Stimulated activated CD4-positive, alpha-beta T cell treated with anti-CD3 and anti-CD28 coated beads, TNF-alpha, amount 100 ng/mL, for 24 hours (primary cell): ENCODE measurements around the gene CEACAM16.
"Not testable (repeated sequence)": the region's sequence is repeated elsewhere in the genome, so short reads cannot be mapped to it uniquely, and the experiment has no call there.

Experiments
- DNase-seq, 3 experiments: peaks; one replicate each; pipeline ENCODE4 v3.0.0-alpha.2; 2020; ENCODE audit warnings: low read depth in 3 of 3

The CEACAM16 gene, protein sequence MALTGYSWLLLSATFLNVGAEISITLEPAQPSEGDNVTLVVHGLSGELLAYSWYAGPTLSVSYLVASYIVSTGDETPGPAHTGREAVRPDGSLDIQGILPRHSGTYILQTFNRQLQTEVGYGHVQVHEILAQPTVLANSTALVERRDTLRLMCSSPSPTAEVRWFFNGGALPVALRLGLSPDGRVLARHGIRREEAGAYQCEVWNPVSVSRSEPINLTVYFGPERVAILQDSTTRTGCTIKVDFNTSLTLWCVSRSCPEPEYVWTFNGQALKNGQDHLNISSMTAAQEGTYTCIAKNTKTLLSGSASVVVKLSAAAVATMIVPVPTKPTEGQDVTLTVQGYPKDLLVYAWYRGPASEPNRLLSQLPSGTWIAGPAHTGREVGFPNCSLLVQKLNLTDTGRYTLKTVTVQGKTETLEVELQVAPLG

DNA sequence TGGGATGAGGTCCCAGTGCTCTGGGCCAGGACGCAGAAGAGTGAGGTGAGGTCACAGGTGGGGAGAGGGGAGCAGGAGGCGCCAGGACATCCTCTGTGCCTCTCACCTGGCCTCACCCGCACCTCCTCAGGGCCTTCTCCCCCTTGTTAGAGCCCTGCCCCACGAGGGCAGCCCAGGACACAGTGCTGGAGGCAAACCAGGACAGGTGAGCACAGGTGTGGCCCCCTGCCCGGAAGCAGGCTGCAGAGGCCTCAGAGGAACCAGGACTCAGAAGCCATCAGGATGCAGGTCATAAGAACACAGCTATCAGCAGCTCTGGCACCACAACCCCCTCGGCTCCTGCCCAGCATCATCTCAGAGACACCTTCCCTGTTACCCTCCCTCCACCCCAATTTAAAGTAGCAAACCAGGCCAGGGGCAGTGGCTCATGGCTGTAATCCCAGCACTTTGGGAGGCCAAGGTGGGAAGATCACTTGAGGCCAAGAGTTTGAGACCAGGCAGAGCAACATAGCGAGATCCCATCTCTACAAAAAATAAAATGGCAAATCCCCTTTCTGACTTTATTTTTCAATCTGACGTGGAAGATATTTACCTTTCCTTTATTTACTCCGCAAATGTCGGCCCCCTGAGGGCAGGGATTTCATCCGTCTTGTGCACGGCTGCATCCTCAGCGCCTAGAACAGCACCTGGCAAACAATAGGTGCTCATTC is at the start of gene CEACAM16:
Gene CEACAM16, plus strand, starts transcription at position 660 of the 710 bp plus-strand sequence. CDS start 2,306 bp downstream, outside the sequence.
- no peak for DNase-seq

DNA sequence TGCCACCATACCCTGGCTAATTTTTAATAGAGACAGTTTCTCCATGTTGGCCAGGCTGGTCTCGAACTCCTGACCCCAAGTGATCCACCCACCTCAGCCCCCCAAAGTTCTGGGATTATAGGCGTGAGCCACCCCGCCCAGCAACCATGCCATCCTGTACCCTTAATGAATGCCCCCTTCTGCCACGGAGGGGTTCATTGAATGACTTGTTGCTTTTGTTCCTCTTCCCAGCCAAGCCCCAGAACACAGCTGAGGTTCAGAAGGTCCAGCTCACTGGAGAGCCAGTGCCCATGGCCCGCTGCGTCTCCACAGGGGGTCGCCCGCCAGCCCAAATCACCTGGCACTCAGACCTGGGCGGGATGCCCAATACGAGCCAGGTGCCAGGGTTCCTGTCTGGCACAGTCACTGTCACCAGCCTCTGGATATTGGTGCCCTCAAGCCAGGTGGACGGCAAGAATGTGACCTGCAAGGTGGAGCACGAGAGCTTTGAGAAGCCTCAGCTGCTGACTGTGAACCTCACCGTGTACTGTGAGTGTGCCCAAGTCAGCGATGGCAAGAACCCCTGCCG is 49.3 kb upstream of the CEACAM16 start:
- no peak for DNase-seq

DNA sequence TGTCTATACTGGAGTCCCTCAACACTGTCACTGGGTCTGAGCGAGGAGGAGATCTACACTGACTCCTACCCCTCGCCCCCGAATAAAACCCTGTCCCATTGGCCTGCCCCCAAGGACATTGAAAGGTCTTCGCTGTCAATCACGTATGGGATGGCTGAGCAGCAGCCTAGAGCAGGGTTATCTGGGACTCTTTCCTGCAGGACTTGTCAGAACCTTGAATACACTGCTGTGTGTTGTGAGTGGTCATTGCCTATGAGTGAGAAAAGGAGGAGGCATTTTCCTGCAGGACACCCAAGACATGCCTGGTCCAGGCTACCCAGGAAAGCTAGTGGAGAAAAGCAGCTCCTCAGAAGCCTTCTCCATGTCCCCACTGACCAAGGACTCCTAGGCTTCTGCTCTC is 45.6 kb upstream of the CEACAM16 start:
- DNase-seq, result no peak

DNA sequence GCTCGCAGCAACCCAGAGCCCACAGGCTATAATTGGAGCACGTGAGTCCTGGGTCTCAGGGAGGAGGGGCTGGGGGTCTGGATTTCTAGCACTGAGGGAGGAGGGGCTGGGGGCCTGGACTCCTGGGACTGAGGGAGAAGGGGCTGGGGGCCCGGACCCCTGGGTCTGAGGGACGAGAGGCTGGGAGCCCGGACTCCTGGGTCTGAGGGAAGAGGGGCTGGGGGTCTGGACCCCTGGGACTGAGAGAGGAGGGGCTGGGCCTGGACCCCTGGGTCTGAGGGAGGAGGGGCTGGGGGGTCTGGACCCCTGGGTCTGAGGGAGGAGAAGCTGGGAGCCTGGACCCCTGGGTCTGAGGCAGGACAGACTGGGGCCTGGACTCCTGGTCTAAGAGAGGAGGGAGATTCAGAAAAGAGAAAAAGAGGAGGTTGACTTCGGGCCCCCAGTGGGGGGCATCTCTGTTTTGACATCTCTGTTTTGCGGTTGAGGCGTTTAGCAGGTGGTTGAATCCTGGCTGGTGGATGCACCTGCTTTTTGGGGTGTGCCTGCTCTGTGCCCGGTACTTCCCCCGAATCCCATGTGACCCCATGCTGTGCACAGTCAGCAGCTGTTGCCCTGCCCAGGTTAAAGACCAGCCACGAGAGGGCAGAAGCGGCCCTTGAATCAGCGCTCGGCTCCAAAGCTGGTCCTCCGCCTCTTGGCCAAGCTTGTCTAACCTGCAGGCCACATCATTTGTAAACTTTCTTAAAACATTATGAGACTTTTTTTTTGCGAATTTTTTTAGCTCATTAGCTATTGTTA is 44.8 kb upstream of the CEACAM16 start:
- DNase-seq, result peak; percentile 46 to 70 (median 46)

DNA sequence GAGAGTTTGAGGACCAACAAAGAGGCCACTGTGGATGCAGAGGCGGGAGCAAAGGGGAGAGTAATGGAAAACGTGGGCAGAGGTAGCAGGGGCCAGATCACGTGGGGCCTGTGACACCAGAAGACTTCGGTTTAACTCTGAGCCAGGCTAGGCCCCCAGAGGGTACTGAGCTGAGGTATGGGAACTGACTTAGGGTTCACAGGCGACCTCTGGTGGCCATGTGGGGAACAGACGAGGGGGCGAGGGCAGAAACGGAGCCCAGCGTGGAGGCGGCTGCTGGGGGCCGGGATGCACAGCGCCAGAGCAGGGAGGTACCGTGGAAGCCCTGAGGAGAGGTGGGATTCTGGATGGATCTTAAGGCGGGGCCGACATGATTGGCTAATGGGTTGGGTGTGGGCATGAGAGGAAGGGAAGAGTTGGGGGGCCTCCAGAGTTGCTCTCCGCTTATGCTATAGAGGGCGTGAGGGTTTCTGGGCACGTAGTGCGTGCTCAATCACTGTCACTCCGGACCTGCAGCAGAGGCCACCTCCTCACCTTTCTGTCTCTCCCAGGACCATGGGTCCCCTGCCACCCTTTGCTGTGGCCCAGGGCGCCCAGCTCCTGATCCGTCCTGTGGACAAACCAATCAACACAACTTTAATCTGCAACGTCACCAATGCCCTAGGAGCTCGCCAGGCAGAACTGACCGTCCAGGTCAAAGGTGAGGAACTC is 41.6 kb upstream of the CEACAM16 start:
- DNase-seq, result peak; percentile 45 to 70 (median 56)

DNA sequence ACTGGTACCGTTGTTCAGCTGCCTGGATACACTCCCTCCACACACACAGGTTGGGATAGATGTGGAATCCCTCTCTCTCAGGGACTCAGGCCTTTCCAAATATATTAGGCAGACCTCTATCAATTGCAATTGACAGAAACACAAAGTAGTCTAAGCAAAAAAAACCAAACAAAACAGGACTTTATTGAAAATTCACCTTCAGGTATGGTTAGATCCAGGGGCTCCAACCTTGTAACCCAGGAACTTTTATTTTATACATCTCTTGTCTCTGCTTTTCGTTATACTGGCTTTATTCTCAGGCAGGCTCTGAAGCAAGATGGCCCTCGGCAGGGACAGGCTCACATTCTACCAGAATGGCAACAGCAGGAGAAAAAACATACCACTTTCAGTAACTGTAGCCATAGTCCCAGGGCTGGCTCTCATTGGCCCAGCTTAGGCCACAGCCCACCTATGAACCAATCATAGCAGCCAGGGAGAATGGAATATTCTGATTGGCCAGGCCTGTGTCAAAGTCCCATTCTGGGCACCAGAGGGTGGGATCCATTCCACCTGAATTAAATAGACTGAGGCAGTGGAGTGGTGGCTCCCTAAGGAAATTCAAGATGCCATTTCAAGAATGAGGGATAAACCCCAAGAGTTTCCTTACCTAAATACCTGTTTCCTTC is 40.8 kb upstream of the CEACAM16 start:
- no peak for DNase-seq

DNA sequence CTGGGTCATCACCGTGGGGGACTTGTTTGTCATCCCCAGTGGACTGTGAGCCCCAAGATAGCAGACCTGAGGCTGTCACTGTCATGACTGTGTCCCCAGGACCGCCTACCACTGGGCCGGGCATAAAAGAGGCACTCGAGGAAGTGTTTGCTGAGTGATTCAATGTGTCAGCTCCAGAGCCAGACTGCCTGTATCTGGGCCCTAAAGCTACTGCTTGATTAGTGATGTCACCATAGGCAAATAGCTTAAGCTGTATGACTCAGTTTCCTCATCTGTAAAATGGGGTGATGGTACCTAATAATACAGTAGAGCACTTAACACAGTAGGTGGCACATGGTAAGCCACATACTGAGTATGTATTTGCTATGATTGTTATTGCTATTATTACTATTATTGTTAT is 38.9 kb upstream of the CEACAM16 start:
- DNase-seq, result no peak

DNA sequence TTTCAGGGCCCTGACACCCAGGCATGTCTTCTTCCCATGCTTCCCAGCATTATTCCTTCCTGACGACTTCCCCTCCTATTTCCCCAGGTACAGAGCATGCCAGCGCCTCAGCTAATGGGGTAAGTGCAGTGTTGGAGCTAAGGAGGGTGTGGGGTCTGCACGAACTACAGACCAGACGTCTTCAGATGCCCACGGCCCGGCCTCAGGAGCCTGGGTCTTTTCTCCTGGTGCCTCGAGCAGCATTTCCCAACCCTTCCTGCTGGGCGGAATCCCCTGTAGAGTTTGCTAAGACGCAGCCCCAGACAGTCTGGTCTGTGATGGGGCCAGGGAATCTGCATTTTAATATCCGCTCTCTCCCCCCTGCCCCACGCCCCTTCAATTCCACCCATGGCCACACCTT is 37.7 kb upstream of the CEACAM16 start:
- no peak for DNase-seq

DNA sequence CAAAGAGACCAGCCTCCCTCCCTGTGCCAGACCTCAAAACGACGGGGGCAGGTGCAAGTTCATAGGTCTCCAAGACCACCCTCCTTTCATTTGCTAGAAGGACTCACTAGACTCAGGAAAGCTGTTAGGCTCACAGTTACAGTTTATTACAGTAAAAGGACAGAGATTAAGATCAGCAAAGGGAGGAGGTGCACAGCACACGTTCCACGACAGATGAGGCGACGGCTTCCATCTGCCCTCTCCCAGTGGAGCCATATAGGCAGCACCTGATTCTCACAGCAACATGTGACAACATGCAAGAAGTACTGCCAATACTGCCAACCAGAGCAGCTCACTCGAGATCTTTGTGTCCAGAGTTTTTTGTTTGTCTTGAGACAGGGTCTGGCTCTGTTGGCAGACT is 37.0 kb upstream of the CEACAM16 start:
- no peak for DNase-seq

DNA sequence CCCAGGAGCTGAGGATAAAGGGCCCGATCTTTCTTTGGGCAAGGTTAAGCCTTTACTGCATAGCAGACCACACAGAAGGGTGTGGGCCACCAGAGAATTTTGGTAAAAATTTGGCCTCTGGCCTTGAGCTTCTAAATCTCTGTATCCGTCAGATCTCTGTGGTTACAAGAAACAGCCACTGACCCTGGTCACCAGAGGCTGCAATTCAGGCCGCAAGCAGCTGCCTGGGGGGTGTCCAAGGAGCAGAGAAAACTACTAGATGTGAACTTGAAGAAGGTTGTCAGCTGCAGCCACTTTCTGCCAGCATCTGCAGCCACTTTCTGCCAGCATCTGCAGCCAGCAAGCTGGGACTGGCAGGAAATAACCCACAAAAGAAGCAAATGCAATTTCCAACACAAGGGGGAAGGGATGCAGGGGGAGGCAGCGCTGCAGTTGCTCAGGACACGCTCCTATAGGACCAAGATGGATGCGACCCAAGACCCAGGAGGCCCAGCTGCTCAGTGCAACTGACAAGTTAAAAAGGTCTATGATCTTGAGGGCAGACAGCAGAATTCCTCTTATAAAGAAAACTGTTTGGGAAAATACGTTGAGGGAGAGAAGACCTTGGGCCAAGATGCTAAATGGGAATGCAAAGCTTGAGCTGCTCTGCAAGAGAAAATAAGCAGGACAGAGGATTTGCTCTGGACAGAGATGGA is 36.1 kb upstream of the CEACAM16 start:
- DNase-seq, result no peak

DNA sequence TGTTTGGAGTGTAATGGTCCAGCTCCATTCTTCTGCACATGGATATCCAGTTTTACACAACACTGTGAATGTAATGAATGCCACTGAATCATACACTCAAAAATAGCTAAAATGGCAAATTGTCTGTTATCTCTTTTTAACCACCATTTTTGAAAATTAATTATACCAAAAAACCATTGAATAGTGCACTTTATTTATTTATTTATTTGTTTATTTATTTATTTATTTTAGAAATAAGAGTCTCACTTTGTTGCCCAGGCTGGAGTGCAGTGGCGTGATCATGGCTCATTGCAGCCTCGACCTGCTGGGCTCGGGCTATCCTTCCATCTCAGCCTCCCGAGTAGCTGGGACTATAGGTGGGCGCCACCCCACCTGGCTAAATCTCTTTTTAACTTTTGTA is 35.0 kb upstream of the CEACAM16 start:
- no peak for DNase-seq

DNA sequence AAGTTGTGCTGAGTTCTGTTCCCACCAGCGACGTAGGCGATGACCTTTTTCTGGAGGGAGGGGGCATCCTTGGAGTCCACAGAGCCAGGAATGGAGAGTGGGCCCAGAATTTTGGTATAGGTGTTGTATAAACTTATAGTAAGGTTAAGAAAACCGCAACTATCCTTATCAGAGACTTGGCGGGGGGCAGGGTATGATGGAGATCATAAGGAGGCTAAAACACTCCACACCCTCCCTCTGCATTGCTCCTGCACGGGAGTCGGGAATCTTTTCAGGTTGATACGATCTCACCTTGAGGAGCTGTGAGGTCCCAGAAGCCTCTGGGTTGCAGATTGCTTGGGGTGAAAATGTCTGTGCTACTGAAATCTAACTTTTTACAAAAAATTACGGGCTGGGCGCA is 34.0 kb upstream of the CEACAM16 start:
- DNase-seq, result no peak

DNA sequence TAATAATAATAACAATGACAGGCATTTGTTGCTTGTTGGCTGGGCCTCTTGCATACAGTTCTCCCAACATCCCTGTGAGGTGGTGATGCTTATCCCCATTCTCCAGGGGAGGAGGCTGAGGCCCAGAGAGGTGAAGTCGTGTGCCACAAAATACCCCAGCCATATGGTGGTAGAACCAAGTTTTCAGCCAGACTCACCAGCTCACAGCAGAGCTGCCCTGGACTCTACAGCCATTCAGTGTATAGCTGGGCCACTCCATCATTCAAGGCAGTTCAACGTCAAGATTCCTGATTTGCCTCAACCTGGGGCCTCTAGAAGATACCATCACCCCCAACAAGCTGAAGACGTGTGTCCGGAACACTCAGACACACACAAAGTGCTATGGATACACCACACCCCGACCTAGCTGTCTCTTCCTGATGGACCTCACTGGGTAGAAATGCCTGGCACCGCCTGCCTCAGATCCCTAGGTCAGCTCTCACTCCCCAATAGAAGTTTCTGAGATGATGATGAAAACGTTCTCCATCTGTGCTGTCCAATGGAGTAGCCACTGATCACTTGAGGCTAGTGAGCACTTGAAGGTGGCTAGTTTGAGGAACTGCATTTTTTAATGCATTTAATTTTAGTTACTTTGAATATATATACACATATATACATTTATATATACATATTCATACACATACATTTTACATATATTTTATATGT is 31.9 kb upstream of the CEACAM16 start:
- no peak for DNase-seq

DNA sequence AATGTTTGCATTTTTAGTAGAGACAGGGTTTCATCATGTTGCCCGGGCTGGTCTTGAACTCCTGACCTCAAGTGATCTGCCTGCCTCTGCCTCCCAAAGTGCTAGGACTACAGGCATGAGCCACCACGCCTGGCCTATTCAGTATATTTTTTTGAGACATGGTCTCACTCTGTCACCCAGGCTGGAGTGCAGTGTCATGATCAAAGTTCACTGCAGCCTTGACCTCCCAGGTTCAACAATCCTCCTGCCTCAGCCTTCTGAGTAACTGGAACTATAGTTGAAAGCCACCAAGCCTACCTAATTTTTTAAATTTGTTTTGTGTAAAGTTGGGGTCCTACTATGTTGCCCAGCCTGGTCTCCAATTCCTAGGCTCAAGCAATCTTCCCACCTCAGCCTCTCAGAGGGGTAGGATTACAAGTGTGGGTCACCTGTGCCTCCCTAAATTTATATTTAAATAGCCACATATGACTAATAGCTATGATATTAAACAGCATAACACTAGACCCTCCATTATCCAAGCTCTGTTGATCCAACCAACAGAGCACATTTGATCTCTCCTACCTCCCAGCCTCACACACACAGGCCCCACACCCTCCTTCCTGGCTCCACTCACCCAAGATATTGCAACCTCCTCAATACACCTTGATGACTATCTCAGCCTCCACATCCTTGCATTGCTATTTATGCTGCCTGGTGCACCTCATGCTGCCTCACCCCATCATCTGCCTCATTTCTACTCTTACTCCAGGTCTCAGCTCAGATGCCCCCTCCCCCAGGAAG is 29.8 kb upstream of the CEACAM16 start:
- no peak for DNase-seq

DNA sequence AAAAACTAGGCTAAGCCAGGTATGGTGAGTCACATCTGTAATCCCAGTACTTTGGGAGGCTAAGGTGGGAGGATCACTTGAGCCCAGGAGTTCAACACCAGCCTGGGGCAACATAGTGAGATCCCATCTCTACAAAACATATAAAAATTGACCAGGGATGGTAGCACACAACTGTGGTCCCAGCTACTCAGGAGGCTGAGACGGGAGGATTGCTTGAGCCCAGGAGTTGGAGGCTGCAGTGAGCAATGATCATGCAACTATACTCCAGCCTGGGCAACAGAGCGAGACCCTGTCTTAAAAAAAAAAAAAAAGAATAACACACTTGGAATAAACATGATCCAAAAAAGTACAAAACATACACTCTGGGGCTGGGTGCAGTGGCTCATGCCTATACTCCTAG is 28.9 kb upstream of the CEACAM16 start:
- DNase-seq, result not testable (repeated sequence)

DNA sequence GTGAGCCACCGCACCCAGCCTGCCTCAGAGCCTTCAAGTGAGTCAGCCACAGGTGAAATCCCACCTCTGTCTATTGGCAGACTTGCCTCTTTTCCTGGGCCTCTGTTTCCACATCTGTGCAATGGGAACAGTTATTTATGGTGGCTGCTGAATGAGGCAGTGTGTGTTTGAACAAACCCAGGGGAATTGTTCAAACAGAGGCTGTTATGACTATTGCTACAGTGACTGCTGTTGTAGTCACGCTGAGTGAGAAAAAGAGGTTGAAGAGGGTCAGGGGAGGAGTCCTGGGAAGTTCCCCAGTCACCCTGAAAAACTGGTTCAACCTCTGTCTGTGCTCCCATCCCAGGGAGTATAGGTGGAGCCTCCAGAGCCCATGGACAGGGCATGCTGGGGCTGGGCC is 27.6 kb upstream of the CEACAM16 start, which contains the start of gene CEACAM19:
Gene CEACAM19, plus strand, starts transcription at position 83 of the 400 bp plus-strand sequence. CDS start 450 bp downstream, outside the sequence.
- no peak for DNase-seq

DNA sequence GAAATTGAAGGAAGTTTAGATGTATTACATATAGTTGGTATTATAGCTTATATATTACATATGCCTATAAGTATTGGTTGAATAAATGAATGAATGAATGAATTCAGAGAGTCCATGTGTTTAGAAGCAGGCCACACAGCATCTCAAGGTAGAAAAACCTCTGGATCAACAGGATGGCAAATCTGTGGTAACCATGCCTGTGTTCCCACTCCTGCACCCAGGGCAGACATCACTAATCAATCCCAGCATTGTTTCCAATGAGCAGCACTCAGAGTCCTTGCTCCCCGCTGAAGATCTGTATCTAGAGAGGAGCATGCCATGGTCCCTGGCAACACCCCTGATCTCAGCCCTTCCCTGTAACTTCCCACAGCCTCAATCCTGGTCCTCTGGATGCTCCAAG is 26.7 kb upstream of the CEACAM16 start:
- no peak for DNase-seq

DNA sequence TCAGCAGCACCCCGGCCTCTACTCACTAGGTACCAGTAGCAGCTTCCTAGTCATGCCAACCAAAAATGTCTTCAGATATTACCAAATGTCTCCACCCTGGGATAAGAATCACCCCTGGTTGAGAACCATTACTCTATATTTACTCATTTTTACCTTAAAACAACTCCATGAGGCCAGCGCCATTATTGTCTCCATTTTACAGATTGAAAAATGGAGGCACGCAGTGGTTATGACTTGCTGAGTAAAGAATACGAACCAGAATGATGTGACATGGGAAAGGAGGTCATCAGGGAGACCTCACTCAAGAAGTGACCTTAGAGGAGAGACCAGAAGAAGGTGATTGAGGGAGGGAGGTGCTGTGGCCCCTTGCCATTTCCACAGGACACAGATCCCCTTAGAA is 25.4 kb upstream of the CEACAM16 start:
- no peak for DNase-seq

DNA sequence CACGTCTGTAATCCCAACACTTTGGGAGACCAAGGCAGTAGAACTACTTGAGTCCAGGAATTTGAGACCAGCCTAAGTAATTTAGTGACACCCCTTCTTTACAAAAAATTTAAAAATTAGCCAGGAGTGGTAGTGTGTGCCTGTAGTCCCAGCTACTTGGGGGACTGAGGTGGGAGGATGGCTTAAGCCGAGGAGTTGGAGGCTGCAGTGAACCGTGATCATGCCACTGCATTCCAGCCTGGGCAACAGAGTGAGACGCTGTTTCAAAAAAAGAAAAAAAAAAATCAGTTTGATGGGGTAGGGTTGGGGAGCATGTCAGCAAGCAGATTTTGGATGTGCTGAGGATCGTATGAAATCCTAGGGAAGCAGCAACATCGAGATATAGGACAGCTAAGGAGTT is 23.4 kb upstream of the CEACAM16 start:
- no peak for DNase-seq
